ENCODE data around the gene MBLAC1.
"Not testable (repeated sequence)": the region's sequence is repeated elsewhere in the genome, so short reads cannot be mapped to it uniquely, and the experiment has no call there.

The MBLAC1 gene

GRCh38 chr7:100130608-100131453 is 4.1 kb downstream of the MBLAC1 start:
- no peak for DNase-seq (ENCODE audit: extremely low read depth, low read depth)
- TF ChIP-seq CTCF (IDR thresholded peaks at IDR 0.05; ENCODE audit: low read depth, low read length, missing control alignments): peak; percentile 57
- no peak overlapping the region for H3K4me3 ChIP-seq (replicated peaks; ENCODE audit: low read depth, low read length)

GRCh38 chr7:100132126-100132525 is 5.4 kb downstream of the MBLAC1 start:
- DNase-seq (ENCODE audit: extremely low read depth, low read depth): no peak
- no peak for TF ChIP-seq CTCF (IDR thresholded peaks at IDR 0.05; ENCODE audit: low read depth, low read length, missing control alignments)

GRCh38 chr7:100132697-100133151 is 6.0 kb downstream of the MBLAC1 start:
- no peak overlapping the region for H3K4me3 ChIP-seq (replicated peaks; ENCODE audit: low read depth, low read length)
- peak; percentile 93 for TF ChIP-seq CTCF (IDR thresholded peaks at IDR 0.05; ENCODE audit: low read depth, low read length, missing control alignments)
- DNase-seq (ENCODE audit: extremely low read depth, low read depth): peak; percentile 40

More at GRCh38 chr7:100132126-100132525, 5.4 kb downstream of the MBLAC1 start:
- no peak overlapping the region for H3K4me3 ChIP-seq (replicated peaks; ENCODE audit: low read depth, low read length)

DNA sequence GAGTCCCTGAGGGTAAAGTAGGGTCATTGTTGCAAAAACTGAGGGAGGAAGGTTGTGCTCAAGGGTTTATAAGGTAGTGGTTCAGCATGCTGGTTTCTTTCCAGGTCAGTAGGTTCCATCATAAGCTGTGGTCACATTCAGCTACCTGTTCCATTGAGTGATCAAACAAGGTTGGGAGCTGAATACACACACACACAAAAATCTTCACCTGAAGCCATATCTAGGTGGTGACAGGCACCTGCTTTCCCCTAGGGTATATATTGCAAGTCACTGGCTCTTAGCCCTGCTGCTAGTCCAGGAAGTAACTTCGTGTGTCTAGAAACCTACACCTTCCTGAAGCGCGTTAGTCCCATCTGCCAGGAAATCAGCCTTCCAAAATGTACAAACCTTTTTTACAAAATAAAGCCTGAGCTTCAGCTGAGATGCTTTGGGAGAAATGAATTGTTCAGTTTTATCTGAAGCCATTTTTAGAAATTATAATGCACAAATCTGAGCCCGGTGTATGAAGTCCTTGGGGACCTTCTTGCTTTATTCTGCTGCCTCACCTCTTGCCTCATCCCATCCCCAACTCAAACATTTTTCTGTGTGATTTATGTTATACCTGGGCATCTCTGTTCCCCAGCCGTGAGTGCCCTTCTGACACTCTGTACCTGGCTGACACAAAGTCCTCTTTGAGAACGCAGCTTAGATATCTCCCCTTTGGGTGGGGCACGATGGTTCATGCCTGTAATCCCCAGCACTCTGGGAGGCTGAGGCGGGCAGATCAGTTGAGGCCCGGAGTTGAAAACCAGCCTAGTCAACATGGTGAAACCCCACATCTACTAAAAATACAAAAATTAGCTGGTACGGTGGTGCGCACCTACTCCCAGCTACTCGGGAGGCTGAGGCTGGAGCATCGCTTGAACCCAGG is 11.3 kb downstream of the MBLAC1 start:
- no peak for DNase-seq (ENCODE audit: extremely low read depth, low read depth)
- no peak overlapping the region for H3K4me3 ChIP-seq (replicated peaks; ENCODE audit: low read depth, low read length)
- TF ChIP-seq CTCF (IDR thresholded peaks at IDR 0.05; ENCODE audit: low read depth, low read length, missing control alignments): no peak

DNA sequence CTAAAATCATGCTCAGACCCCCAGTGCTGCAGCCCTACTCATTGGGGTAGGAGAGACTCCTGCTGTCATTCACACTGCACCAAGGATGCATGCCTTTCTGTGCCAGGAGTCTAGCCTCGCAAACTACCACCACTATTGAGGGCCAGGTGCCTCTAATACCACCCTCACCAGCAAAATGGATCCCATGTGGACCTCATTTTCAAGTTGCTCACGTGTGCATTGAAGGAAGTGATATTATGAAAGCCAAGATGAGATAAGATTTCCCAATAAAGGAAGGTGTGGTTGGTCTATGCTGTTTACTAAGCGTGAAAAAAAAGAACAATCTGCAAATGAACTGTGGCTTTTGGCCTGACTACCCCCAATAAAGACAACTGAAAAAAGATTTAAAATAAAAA is 14.8 kb downstream of the MBLAC1 start:
- no peak for TF ChIP-seq CTCF (IDR thresholded peaks at IDR 0.05; ENCODE audit: low read depth, low read length, missing control alignments)
- no peak overlapping the region for H3K4me3 ChIP-seq (replicated peaks; ENCODE audit: low read depth, low read length)
- DNase-seq (ENCODE audit: extremely low read depth, low read depth): no peak

DNA sequence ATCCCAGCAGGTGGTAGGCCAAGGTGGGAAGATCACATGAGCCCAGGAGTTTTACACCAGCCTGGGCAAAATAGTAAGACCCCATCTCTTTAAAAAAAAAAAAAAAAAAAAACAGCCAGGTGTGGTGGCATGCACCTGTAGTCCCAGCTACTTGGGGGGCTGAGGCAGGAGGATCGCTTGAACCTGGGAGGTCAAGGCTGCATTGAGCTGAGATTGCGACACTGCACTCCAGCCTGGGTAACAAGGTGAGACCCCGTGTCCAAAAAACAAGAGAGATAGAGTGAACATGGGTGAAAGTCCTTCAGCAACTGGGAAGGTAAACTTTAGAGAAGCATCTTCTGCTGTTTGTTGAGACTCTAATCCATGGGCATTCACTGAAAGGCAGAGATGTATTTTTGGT is 15.7 kb downstream of the MBLAC1 start:
- no peak for TF ChIP-seq CTCF (IDR thresholded peaks at IDR 0.05; ENCODE audit: low read depth, low read length, missing control alignments)
- H3K4me3 ChIP-seq (replicated peaks; ENCODE audit: low read depth, low read length): no peak overlapping the region
- DNase-seq (ENCODE audit: extremely low read depth, low read depth): no peak

DNA sequence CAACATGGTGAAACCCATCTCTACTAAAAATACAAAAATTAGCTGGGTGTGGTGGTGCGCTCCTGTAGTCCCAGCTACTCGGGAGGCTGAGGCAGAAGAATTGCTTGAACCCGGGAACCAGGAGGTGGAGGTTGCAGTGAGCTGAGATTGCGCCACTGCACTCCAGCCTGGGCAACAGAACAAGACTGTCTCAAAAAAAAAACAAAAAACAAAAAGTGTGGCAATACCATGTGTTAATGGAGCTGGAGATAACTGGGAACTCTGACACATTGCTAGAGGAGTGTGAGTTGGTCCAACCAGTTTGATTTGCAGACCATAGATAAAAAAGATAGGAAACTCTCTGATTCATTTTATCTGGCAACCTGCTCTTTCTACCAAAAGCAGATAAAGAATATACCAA is 19.6 kb downstream of the MBLAC1 start:
- not testable (repeated sequence) for DNase-seq (ENCODE audit: extremely low read depth, low read depth); H3K4me3 ChIP-seq (replicated peaks; ENCODE audit: low read depth, low read length)

Measured in HFF-Myc (cell line).